Stimulated activated CD4-positive, alpha-beta T cell treated with anti-CD3 and anti-CD28 coated beads, Interleukin-4, amount 100 ng/mL, for 4 hours (primary cell): ENCODE measurements around the gene EID2B.
A peak's percentile ranks its signal among the peaks of the same experiment; 100 is the strongest.

Source experiments
- DNase-seq, 2 experiments: peaks; one replicate each; pipeline ENCODE4 v3.0.0-alpha.2; 2020

EID2B gene

DNA sequence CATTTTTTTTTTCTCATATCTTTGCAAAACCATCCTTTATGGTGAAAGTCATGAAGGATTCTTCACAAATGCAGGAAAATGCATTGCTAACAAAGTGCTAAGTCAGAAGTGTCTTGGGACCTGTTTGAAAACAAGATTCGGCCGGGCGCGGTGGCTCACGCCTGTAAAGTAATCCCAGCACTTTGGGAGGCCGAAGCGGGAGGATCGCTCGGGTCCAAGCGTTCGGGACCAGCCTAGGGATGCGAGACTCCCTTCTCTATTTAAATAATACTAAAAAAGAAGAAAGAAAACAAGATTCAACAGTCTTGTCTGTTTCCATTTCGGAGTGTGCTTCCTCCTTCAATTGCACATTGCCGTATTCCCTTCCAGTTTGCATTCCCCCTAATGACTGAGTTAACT is 819 bp downstream of the EID2B start:
- DNase-seq = no peak

DNA sequence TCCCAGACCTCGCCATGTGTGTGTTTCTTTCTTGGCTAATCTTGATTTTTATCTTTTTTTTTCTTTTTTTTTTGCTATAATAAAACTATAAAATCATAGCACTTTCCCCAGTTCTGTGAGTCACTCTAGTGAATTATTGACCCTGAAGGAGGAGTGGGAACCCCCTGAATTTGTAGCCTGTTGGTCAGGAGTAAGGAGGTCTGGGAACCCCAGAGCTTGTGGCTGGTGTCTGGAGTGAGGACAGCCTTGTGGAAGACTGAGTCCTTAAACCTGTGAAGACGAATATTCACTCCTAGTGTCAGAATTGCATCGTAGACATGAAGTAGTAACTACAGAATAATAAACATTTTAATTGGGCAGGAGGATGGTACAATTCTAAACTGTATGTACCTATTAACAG is 7.4 kb downstream of the EID2B start:
- no peak for DNase-seq

DNA sequence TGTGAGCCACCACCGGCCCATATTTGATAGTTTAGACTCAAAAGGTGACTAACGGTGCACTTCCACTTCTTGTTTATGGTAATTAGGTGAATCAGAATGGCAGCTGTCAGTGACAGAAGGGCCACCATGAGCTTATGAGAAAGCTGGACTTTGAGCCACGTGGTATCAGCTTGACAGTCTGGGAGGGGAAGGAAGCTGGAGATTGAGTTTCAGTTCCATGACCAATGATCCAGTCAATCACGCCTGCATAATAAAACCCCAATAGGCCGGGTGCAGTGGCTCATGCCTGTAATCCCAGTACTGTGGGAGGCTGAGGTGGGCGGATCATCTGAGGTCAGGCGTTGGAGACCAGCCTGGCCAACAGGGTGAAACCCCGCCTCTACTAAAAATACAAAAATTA is 8.2 kb downstream of the EID2B start:
- DNase-seq = no peak

DNA sequence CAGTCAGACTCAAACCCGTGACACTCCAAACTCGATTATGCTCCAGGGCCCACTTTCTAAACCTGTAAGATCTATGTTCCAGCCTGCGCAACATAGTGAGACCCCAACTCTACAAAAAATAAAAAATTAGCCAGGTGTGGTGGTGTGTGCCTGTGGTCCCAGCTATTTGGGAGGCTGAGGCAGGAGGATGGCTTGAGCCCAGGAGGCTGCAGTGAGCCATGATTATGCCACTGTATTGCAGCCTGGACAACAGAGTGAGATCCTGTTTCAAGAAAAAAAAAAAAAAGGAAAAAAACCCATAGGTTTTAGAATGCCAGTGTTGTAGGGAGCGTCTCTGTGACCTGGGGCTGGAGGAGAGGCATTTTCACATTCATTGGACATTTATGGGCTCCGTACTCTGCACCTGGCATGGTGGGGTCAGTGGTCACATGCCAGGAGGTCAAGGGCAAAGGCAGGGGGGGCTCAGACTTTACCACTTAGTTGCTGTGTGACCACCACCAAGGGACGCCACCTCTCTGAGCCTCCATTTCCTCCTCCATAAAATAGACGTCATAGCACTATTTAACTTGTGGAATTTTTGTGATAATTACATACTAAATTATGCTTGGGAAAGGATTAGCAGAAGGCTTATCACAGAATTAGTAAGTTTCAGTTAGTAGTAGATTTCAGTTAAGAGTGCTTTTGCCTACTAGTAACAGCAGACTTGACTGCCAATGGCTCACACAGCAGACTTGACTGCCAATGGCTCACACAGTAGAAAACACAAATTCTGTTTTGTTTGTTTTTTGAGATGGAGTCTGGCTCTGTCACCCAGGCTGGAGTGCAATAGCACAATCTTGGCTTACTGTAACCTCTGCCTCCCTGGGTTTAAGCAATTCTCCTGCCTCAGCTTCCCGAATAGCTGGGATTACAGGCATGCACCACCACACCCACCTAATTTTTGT is 11.8 kb downstream of the EID2B start:
- no peak for DNase-seq

DNA sequence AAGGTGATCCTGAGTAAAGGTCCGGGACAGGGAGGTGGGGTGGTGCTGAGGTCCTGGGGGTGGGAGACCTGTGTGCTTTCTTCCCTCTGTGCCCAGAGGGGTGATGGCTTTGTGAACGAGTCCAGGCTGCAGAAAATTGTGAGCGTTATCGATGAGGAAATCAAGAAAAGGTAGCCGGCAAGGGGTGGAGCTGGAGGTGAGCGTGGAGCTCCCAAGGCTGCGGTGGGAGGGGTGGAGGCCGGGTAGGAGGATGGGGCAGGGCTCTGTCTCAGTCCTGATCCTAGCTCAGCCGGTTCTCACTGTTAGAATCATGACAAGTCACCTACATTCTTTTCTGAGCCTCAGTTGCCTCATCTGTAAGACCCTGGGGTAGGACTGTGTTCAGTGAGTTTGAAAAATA is 13.7 kb downstream of the EID2B start:
- no peak for DNase-seq

DNA sequence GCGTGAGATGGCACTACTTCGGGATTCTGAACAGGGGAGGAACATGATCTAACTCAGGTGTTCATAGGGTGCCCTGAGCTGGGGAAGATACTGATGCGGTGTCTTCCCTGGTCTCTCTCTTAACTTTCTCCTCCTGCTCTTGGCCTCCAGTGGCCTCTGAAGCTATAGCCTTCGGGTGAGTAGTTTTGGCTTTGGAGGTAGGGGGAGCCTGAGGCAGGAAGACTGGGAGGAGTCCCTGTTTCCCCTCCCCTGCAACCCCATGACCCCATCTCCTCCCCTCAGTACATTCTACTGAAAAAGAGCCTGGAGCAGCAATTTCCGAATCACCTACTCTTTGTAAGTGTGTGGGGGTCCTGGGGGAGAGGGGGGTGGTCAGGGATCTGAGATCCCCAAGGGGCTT is 14.2 kb downstream of the EID2B start:
- no peak for DNase-seq

DNA sequence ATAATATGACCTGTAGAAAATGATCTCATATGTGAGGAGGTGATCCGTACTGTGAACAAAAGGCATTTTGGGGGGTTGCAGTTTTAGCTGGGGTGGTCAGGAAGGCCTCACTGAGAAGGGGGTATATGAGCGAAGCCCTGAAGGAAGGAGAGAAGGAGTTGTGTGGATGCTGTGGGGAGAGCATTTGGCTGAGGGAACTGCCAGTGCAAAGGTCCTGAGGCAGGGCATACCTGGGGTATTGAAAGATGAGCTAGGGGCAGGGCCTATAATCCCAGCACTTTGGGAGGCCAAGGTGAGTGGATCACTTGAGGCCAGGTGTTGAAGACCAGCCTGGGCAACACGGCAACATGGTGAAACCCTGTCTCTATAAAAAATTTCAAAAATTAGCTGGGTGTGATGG is 15.2 kb downstream of the EID2B start:
- DNase-seq = no peak

DNA sequence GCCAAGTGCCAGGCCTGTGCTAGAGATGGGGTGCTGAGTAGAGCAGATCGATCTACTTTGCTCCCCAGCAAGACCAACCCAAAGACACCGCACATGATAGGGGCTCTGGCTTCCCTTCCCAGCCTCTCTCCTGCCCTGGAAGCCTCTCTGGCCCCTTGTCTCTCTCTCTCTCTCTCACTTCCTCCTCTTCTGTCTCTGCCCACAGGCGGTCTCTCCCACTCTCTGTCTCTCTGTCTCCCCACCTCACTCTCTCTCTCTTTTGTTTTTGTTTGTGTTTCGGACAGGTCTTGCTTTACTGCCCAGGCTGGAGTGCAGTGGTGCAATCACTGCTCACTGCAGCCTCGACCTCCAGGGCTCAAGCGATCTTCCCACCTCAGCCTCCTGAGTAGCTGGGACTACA is 16.4 kb downstream of the EID2B start:
- no peak for DNase-seq

DNA sequence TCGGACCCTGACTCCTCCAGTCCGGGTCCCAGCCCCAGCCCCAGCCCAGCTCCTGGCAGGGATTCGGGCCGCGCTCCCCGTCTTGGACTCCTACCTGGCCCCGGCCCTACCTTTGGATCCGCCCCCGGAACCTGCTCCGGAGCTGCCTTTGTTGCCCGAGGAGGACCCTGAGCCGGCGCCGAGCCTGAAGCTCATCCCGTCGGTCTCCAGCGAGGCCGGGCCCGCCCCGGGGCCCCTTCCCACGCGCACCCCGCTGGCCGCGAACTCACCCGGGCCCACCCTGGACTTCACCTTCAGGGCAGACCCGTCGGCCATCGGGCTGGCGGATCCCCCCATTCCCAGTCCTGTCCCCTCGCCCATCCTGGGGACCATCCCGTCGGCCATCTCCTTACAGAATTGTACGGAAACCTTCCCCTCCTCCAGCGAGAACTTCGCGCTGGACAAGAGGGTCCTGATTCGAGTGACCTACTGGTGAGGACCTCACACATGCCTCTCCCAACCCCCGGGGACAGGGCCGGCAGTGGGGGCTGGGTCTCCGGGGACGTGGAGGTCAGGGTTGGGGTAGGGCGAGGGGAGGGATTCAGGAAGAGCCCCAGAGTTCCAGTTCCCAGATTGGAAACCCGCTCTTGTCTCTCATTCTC is 17.0 kb downstream of the EID2B start:
- DNase-seq = peak in 1 of 2 experiments; percentile 14

DNA sequence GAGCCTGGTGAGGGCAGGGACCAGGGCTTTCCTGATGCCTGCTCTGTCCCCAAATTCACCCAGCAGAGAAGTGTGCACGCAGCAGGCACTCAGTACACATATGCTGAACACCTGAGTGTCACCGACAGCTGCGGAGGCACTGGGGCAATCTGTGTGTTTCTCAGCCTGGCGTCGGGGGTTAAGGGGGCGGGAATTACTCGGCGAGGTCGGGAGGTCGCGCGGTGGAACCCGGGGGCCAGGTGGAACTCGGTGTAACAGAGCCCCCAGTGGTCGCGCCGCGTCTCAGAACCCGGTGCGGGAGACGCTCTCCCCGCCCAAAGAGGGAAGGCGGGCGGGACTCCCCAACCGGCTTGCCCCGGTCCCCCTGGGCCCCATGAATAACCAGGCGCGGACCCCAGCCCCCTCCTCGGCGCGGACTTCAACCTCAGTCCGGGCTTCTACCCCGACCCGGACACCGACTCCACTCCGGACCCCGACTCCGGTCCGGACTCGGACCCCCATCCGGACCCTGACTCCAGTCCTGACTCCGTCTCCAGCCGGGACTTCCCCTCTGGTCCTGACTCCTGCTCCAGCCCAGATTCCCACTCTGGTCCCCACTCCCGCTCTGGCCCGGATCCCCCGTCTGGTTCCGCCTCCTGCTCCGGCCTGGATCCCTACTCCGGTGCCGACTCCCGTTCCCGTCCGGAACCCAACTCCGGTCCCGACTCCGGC is 17.7 kb downstream of the EID2B start, which contains the start of gene SELENOV:
SELENOV (plus strand) TSS at position 300 of the 711 bp plus-strand sequence; CDS start at position 374, 74 bp downstream.
- DNase-seq = peak in 1 of 2 experiments; percentile 16

DNA sequence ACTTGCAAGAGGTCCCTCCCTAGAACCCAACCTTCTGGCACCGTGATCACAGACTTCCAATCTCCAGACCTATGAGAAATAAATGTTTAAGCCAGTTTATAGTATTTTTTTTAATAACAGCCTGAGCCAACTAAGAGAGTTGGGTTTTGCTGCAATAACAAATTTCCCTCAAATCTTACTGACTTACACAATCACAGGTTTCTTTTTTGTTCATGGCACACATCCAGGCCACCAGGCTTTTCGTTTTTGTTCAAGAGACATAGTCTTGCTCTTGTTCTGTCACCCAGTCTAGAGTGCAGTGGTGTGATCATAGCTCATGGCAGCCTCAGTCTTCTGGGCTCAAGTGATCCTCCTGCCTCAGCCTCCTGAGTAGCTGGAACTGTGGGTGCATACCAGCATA is 19.7 kb downstream of the EID2B start:
- DNase-seq = no peak

DNA sequence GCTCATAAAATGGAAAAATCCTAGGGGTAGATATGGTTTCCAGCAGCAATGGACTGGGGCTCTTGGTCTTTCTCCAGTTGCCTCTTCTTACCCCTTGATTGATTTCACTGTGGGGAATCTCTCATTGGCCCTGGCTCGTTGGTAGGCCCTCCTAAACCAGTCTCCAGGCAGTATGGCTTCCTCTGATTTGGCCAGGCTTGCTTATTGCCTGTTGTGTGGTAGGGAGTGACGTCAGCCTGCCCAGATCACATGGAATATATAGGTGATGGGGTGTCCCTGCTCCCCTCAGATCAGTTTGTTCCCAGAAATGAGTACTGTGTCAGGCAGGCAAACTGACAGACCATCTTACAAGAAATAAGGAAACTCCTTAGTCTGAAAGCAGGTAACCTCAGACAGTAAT is 23.4 kb downstream of the EID2B start:
- no peak for DNase-seq

DNA sequence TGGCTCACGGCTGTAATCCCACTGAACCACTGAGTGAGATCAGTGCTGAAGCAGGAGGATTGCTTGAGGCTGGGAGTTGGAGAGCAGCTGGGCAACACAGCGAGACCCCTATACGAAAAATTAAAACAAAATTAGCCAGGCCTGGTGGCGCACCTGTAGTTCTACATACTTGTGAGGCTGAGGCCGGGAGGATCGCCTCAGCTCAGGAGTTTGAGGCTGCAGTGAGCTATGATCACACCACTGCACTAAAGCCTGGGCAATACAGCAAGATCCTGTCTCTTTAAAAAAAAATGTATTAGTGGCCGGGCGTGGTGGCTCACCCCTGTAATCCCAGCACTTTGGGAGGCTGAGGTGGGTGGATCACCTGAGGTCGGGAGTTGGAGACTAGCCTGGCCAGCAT is 24.0 kb downstream of the EID2B start:
- no peak for DNase-seq

DNA sequence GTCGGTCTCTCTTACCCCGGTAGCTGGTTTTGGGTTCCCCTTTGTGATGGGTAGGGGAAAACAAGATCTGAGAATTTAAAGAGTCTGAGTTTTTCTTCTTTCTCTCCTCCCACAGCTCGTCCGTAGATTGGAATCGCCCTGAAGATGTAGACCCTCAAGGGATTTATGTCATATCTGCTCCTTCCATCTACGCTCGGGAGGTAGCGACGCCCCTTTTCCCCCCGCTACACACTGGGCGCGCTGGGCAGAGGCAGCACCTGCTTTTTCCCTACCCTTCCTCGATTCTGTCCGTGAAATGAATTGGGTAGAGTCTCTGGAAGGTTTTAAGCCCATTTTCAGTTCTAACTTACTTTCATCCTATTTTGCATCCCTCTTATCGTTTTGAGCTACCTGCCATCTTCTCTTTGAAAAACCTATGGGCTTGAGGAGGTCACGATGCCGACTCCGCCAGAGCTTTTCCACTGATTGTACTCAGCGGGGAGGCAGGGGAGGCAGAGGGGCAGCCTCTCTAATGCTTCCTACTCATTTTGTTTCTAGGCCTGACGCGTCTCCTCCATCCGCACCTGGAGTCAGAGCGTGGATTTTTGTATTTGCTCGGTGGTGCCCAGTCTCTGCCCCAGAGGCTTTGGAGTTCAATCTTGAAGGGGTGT is 24.8 kb downstream of the EID2B start:
- no peak for DNase-seq

DNA sequence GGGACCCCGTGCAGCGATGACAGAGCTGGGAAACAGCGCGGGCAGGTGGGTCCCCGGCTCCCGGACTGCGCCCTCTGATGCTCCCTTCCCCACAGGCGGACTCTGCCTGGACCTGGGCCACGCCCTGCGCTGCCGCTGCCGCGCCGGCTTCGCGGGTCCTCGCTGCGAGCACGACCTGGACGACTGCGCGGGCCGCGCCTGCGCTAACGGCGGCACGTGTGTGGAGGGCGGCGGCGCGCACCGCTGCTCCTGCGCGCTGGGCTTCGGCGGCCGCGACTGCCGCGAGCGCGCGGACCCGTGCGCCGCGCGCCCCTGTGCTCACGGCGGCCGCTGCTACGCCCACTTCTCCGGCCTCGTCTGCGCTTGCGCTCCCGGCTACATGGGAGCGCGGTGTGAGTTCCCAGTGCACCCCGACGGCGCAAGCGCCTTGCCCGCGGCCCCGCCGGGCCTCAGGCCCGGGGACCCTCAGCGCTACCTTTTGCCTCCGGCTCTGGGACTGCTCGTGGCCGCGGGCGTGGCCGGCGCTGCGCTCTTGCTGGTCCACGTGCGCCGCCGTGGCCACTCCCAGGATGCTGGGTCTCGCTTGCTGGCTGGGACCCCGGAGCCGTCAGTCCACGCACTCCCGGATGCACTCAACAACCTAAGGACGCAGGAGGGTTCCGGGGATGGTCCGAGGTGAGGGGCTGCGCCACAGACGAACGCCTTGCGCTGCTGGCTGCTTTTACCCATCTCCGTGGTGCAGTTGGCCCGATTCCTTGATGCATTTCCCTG is 25.5 kb downstream of the EID2B start:
- DNase-seq = peak; percentile 44 to 60

DNA sequence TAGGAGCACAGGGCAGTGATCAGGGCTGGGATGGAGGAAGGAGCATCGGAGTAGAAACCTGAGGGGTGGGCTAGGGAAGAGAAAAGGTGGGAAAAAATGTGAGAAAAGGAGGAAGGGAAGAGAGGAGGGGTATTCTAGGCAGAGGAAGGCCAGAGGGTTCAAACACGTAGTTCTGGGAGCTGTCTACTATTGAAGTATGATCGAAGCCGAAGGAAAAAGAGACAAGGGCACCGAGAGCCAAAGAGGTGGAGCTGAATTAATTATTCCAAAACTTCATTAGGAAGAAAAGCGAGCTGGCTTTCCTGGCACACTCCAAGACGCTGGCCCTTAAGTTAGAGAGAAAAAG is 26.1 kb downstream of the EID2B start:
- DNase-seq = no peak

DNA sequence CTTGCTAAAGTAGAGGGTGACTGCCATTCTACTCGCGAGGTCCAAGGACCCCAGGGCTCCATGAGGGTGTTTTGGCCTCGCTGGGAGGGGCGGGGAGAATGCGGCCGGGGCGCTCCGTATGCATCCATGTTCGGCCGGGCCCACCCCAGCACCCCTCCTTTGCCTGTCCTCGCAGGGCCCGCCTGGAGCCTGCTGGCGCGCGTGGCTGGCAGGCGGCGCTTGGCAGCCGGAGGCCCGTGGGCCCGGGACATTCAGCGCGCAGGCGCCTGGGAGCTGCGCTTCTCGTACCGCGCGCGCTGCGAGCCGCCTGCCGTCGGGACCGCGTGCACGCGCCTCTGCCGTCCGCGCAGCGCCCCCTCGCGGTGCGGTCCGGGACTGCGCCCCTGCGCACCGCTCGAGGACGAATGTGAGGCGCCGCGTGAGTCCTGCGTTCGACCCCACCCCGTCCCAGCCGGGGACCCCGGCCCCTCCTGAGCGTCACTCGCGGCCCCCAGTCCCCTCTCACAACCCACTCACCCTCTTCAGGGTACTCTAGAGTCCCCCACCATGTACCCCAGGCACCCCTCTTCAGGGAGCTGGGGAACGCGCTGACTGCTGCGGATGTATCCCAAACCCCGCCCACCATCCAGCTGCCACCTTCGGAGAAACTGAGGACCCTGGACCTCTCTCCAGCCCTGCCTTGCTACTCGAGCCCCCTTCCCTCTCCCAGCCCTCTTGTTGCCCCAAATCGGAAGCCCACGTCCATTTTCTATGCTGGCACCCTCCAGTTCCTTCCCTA is 29.8 kb downstream of the EID2B start:
- DNase-seq = peak; percentile 73 to 76

DNA sequence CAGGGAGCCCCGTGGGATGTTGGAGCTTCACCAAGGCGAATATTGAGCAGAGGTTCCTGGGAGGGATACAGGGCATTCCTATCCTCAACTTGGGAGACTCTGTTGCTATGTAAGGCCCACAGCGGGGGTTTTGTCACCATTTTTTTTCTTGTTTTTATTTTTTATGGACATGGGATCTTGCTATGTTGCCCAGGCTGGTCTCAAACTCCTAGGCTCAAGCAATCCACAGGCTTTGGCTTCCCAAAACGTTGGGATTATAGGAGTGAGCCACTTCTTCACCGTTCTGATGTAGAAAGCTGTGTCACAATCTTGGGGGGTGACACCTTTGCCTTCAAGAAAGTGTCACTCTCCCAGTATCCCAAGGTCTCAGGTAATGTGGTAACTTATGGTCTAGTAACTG is 31.3 kb downstream of the EID2B start:
- DNase-seq = no peak

DNA sequence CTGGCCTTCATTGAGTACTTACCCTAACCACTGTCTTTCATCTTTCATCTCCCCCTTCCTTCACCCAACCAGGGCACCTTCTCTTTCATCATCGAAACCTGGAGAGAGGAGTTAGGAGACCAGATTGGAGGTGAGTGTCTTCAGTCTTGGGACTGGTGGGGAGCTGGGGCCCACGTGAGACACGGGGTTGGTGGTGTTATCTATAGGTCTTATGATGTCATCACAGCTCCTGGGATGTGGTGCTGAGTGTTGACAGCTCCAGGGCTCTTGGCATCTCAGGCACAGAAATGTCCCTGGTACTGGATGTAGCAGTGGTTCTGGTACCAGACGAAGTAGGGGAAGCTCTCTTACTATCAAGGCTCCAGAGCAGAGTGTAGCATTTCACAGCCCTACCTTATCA is 32.1 kb downstream of the EID2B start:
- no peak for DNase-seq

DNA sequence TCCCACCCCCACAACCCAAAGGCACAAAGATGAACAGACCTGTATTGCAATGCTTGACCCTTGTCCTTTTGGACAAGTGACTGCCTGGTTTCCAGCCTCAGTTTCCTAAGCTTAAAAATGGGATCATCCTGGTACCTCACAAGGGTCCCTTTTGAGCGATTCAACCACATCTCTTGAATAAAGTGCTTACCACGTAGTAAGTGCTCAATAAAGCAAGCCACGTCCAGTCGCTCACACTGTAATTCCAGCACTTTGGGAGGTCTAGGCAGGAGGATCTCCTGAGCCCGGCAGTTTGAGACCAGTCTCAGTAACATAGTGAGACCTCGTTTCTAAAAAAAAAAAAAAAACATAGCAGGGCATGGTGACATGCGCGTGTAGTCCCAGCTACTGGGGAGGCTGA is 32.7 kb downstream of the EID2B start:
- DNase-seq = no peak

DNA sequence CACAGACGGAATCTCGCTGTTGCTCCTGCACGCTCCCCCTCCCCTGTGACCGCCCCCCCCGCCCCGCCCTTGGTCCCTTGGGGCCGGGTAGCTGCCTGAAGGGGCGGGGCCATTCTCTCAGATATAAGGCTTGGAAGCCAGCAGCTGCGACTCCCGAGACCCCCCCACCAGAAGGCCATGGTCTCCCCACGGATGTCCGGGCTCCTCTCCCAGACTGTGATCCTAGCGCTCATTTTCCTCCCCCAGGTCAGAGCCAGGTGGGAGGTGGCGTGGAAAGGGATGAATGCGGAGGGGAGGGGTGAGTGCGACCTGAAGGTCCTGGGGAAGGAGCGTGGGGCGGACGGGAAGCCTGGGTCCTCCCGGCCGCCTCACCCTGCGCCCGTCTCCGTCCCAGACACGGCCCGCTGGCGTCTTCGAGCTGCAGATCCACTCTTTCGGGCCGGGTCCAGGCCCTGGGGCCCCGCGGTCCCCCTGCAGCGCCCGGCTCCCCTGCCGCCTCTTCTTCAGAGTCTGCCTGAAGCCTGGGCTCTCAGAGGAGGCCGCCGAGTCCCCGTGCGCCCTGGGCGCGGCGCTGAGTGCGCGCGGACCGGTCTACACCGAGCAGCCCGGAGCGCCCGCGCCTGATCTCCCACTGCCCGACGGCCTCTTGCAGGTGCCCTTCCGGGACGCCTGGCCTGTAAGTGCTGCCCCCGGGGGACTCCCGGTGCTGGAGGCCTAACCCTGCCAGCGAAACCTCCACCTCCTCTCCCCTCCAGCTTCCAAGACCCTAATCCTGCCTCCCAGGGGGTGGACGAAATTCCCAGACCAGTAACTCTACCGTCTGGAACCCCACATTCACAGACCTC is 33.6 kb downstream of the EID2B start, which contains the start of gene DLL3:
DLL3 (plus strand) TSS at position 150 of the 845 bp plus-strand sequence; CDS start at position 178, 28 bp downstream.
- no peak for DNase-seq
